Bronchial epithelial cell (primary cell): ENCODE measurements around the gene TRIP4. TPM values are rescaled to one million over a fixed set of nuclear protein-coding genes. Genes with fewer than 3 reads are reported as not detected.

Experiments used
- DNase-seq: peaks from one replicate; pipeline ENCODE4 v3.0.0-alpha.2; 2010; ENCODE audit warnings: low read depth
- FAIRE-seq: peaks from 2 replicates; lab custom pipeline; 2011; peaks lifted over from hg19 to GRCh38; lab: Jason Lieb, UNC
- H3K27me3 ChIP-seq: 2 replicates; pipeline ENCODE4 v1.5.1; 2011; ENCODE audit warnings: low read length; ENCODE audit not compliant: control insufficient read depth, insufficient read depth
- H3K36me3 ChIP-seq: 2 replicates; pipeline ENCODE4 v1.5.1; 2011; ENCODE audit warnings: low read length; ENCODE audit not compliant: control insufficient read depth, insufficient read depth
- H3K4me3 ChIP-seq: 2 replicates; pipeline ENCODE4 v1.5.1; 2011; ENCODE audit warnings: mild to moderate bottlenecking, low read depth, low read length, control low read depth
- total RNA-seq: library from RNA; depleted of rRNA; stranded (reverse); fragments of >200 nt; gene quantifications from 2 replicates; pipeline ENCODE4 v1.2.1, GENCODE V29; 2014
- TF ChIP-seq, protein P1 (sequence below): IDR thresholded peaks from 2 replicates; pipeline ENCODE4 v1.5.1; 2011; ENCODE audit warnings: mild to moderate bottlenecking, moderate library complexity, low read length, control low read depth, inconsistent platforms; ENCODE audit not compliant: insufficient read depth, severe bottlenecking

The TRIP4 gene
- total RNA-seq, 1 donor from 2014 or later: 8.2 TPM

DNA sequence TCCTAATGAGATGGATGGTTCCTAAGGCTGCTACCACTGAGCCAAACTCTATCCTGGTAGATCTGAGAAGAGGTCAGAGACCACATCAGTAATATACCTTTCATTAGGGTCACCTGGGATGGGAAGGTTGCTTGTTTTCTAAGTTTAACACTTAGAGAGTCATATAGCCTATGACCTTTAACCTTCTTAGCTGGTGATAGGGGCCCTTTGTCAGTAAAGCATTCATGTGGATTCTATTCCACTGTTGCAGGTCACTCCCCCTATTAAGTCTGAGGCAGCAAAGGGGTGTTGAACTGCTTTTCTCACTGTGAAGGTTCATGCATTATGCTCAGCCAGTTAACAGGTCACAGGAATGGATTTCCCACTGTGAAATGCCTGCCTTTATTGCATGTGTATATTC, 66.6 kb downstream of the TRIP4 start:
- TF ChIP-seq, protein P1, sequence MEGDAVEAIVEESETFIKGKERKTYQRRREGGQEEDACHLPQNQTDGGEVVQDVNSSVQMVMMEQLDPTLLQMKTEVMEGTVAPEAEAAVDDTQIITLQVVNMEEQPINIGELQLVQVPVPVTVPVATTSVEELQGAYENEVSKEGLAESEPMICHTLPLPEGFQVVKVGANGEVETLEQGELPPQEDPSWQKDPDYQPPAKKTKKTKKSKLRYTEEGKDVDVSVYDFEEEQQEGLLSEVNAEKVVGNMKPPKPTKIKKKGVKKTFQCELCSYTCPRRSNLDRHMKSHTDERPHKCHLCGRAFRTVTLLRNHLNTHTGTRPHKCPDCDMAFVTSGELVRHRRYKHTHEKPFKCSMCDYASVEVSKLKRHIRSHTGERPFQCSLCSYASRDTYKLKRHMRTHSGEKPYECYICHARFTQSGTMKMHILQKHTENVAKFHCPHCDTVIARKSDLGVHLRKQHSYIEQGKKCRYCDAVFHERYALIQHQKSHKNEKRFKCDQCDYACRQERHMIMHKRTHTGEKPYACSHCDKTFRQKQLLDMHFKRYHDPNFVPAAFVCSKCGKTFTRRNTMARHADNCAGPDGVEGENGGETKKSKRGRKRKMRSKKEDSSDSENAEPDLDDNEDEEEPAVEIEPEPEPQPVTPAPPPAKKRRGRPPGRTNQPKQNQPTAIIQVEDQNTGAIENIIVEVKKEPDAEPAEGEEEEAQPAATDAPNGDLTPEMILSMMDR: no peak
- no peak for DNase-seq
- H3K36me3 ChIP-seq: peaks cover 1% of the 10 kb centered on the region
- no peaks in the 10 kb centered on the region for H3K27me3 ChIP-seq
- no peak overlapping the region for H3K4me3 ChIP-seq
- FAIRE-seq: no peak

DNA sequence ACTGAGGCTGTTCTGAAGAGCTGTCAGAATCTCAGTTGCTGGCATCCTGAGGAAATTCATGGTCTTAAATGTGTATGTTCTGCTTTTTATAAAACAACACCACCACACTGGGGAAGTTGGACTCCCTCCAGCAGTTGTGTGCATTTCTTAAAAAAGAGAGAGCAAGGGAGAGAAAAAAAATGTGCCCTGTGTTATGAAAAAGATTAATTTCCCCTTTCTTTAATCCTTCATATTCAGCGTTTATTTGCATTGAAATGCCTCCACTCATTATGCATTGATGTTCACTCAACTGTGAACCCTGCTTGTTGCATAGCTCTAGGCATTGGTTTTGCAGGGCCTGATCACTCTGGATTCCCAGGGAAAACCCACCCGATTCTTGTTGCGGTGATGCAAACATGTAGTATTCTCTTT, 68.3 kb downstream of the TRIP4 start:
- Histone ChIP-seq H3K27me3 (no peaks in the 10 kb centered on the region), H3K4me3 (no peak overlapping the region), H3K36me3 (peaks cover 1% of the 10 kb centered on the region)
- DNase-seq (no peak), FAIRE-seq (no peak)
- TF ChIP-seq, protein P1: no peak

DNA sequence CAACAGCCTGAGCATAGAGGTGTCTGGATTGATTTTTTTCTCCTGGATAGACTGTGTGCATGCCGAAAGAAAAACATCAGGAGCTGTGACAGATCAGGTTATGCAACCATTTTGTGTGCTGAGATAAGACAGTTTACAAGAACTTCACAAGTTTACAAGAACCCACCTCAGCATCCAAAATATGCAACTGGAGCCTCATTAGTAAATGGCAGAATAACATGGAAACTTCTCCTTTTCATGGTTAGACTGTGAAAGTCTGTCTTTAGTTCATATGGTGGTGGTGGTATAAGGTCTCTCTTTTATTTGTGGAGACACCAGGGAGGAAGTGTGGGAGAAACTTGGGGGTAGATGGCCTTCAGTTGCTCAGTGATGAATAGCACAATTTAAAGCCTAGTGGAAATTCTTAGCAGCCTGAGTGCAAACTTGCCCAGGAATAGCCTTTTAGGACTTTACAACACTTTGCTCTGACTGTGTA, 69.0 kb downstream of the TRIP4 start:
- FAIRE-seq (no peak), DNase-seq (no peak)
- peaks cover 1% of the 10 kb centered on the region for H3K36me3 ChIP-seq
- no peak overlapping the region for H3K4me3 ChIP-seq
- TF ChIP-seq, protein P1: no peak
- H3K27me3 ChIP-seq: no peaks in the 10 kb centered on the region

DNA sequence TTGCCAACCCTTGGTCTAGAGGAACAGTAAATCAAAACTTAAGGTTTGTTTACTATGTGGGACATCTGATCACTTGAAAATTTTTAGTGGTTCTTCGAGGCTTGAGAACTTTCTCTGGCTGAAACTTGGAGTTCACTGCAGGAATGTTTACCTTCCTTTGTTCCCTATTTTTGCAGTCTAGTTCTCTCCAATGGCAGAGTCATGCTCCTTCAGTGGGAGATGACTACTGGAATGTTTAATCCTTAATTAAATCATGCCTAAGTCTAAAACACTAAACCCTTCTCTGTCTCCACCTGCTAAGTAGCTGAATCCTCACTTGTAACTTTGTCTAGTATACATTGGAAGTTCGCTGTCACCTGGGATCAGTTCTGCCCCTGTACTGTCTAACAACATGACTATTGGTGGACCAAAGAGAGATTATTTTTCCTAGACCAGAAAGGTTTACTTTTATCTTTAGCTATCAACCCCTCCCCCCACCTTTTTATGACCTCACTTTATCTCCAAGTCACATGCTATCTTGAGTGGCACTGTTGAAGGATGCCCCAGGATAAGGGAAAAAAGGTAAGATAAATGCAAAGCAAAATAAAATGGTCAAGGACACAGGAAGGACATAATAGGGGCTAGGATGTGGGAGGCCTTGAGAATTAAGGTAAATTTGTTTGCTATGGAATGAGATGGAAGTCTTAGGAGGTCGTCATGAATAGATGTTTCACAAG, 71.6 kb downstream of the TRIP4 start:
- TF ChIP-seq, protein P1: no peak
- no peak for FAIRE-seq

GRCh38 chr15:64460206-64460723, 72.6 kb downstream of the TRIP4 start, which contains the start of gene ZNF609:
Gene ZNF609, plus strand, starts transcription at chr15:64460578. Its CDS starts 38,842 bp downstream, at chr15:64499420.
- FAIRE-seq (no peak), DNase-seq (peak; percentile 78)
- peak within 1 kb of the TSS; percentile 55 for H3K4me3 ChIP-seq
- H3K36me3 ChIP-seq: peaks cover 1% of the 10 kb centered on the region
- TF ChIP-seq, protein P1: no peak
- no peaks in the 10 kb centered on the region for H3K27me3 ChIP-seq

More for the DNA sequence above, 71.6 kb downstream of the TRIP4 start:
- H3K4me3 ChIP-seq: no peak overlapping the region
- peaks cover 1% of the 10 kb centered on the region for H3K36me3 ChIP-seq
- no peaks in the 10 kb centered on the region for H3K27me3 ChIP-seq
- DNase-seq: no peak
